Breast epithelium (tissue), 3 donors: ENCODE measurements around the gene RPL18.

ENCODE experiments used
- CTCF ChIP-seq, 3 donors: fragments of 450-650 bp; IDR thresholded peaks; one replicate each; pipeline ENCODE4 v1.5.1; 2016 to 2017; ENCODE audit warnings: antibody characterized with exemption in 3 of 3, mild to moderate bottlenecking in 3 of 3, moderate library complexity in 3 of 3
- POLR2A ChIP-seq: fragments of 450-650 bp; IDR thresholded peaks from one replicate; pipeline ENCODE4 v1.6.1; 2016; ENCODE audit warnings: antibody characterized with exemption, mild to moderate bottlenecking, moderate library complexity
- POLR2AphosphoS5 ChIP-seq, 3 donors: sonication (generic); formaldehyde crosslinking; IDR thresholded peaks; one replicate each; pipeline ENCODE4 v1.6.1; 2017; ENCODE audit warnings: antibody characterized with exemption in 3 of 3

- no peak for TF ChIP-seq CTCF (IDR thresholded peaks at IDR 0.05)
- no peak for TF ChIP-seq POLR2AphosphoS5 (IDR thresholded peaks at IDR 0.05)
- no peak for TF ChIP-seq POLR2A
Observed at GRCh38 chr19:48575931-48576622, 42.9 kb downstream of the RPL18 start.
